Keratinocyte (primary cell): ENCODE measurements around the gene ABL2. TPM values are rescaled to one million over a fixed set of nuclear protein-coding genes. Genes with fewer than 3 reads are reported as not detected.
"Not testable (repeated sequence)": the region's sequence is repeated elsewhere in the genome, so short reads cannot be mapped to it uniquely, and the experiment has no call there.

Experiments
- DNase-seq: peaks from one replicate; pipeline ENCODE4 v3.0.0-alpha.2; 2011; ENCODE audit warnings: low read depth, missing footprints, low spot score
- FAIRE-seq: peaks from 2 replicates; lab custom pipeline; 2011; peaks lifted over from hg19 to GRCh38; lab: Jason Lieb, UNC
- H2AFZ ChIP-seq: 2 replicates; pipeline ENCODE4 v1.6.0; 2012; ENCODE audit warnings: low read length, control low read depth, inconsistent platforms; ENCODE audit not compliant: control insufficient read depth
- H3K27ac ChIP-seq: 2 replicates; pipeline ENCODE4 v1.5.1; 2011; ENCODE audit warnings: low read length; ENCODE audit not compliant: control insufficient read depth, insufficient read depth
- H3K27me3 ChIP-seq: 3 replicates; pipeline ENCODE4 v1.6.0; 2011; ENCODE audit warnings: low read length; ENCODE audit not compliant: control insufficient read depth, insufficient read depth; ENCODE audit errors: extremely low read depth
- H3K36me3 ChIP-seq, 2 experiments: 2 replicates in 1 of 2; 3 replicates in 1 of 2; pipeline ENCODE4 v1.5.1; 2011; ENCODE audit warnings: low read length in 2 of 2, mild to moderate bottlenecking in 1 of 2; ENCODE audit not compliant: control insufficient read depth in 2 of 2, insufficient read depth in 2 of 2; ENCODE audit errors: extremely low read depth in 1 of 2
- H3K4me1 ChIP-seq: 3 replicates; pipeline ENCODE4 v1.5.1; 2011; ENCODE audit warnings: low read length; ENCODE audit not compliant: control insufficient read depth, insufficient read depth; ENCODE audit errors: extremely low read depth
- H3K4me2 ChIP-seq: 3 replicates; pipeline ENCODE4 v1.6.0; 2011; ENCODE audit warnings: low read depth, low read length; ENCODE audit not compliant: control insufficient read depth, insufficient read depth; ENCODE audit errors: extremely low read depth
- H3K4me3 ChIP-seq, 3 experiments: fragments of 200-600 bp in 1 of 3; sonication (generic) in 1 of 3; 2 replicates in 2 of 3; 3 replicates in 1 of 3; pipeline ENCODE4 v1.5.1; 2011 to 2016; ENCODE audit warnings: low read length in 3 of 3, mild to moderate bottlenecking in 3 of 3, control low read depth in 2 of 3, inconsistent platforms in 1 of 3, low read depth in 1 of 3, mixed read lengths in 1 of 3, mixed run types in 1 of 3, moderate library complexity in 1 of 3; ENCODE audit not compliant: control insufficient read depth in 2 of 3, insufficient read depth in 2 of 3; ENCODE audit errors: extremely low read depth in 1 of 3
- H3K79me2 ChIP-seq: 2 replicates; pipeline ENCODE4 v1.6.0; 2012; ENCODE audit warnings: low read length; ENCODE audit not compliant: control insufficient read depth, insufficient read depth
- H3K9ac ChIP-seq: 3 replicates; pipeline ENCODE4 v1.6.0; 2011; ENCODE audit warnings: low read length; ENCODE audit not compliant: control insufficient read depth, insufficient read depth; ENCODE audit errors: extremely low read depth
- H3K9me1 ChIP-seq: 3 replicates; pipeline ENCODE4 v1.6.0; 2011; ENCODE audit warnings: low read length; ENCODE audit not compliant: control insufficient read depth, insufficient read depth; ENCODE audit errors: extremely low read depth
- H3K9me3 ChIP-seq: 2 replicates; pipeline ENCODE4 v1.5.1; 2012; ENCODE audit warnings: low read depth, low read length; ENCODE audit not compliant: control insufficient read depth
- H4K20me1 ChIP-seq: 3 replicates; pipeline ENCODE4 v1.6.0; 2011; ENCODE audit warnings: low read length; ENCODE audit not compliant: control insufficient read depth, insufficient read depth; ENCODE audit errors: extremely low read depth
- CTCF ChIP-seq, 3 experiments: IDR thresholded peaks in 1 of 3; conservative IDR thresholded peaks in 1 of 3; optimal IDR thresholded peaks in 1 of 3; 2 replicates in 2 of 3; 3 replicates in 1 of 3; pipeline versions ENCODE3 to v1.5.1; 2011; ENCODE audit warnings: low read length in 3 of 3, mild to moderate bottlenecking in 3 of 3, moderate library complexity in 2 of 3, control low read depth in 1 of 3, inconsistent platforms in 1 of 3; ENCODE audit not compliant: insufficient read depth in 2 of 3; ENCODE audit errors: extremely low read depth in 1 of 3
- EZH2 ChIP-seq: IDR thresholded peaks from one replicate; pipeline ENCODE4 v1.6.1; 2012; ENCODE audit warnings: inconsistent platforms, mild to moderate bottlenecking, low read length, moderate library complexity
- dilution Hi-C: fragments of 300-500 bp; cut with MboI; formaldehyde crosslinking; loops from one replicate; pipeline ENCODE4 v1.7.0; 2020; ENCODE audit warnings: low sequenced_read_pairs; ENCODE audit not compliant: extremely low pct_ligation_motif_present
- polyA plus RNA-seq, 5 experiments: library from polyadenylated mRNA; depleted of rRNA in 3 of 5; stranded (reverse) in 3 of 5; stranded (forward) in 1 of 5; unstranded in 1 of 5; fragments of >200 nt; gene quantifications; 1 replicate in 1 of 5; 2 replicates in 3 of 5; 3 replicates in 1 of 5; pipeline versions ENCODE4 v1.2.1 to v1.2.3, GENCODE V29; 2011 to 2012; ENCODE audit warnings: missing spikeins in 2 of 5, low read depth in 1 of 5, low replicate concordance in 1 of 5

Gene ABL2
- polyA plus RNA-seq, 1 donor (not counting 4 experiments of a cell fraction or from before 2014, with no cell fraction given), result 37.6 TPM

- Histone ChIP-seq H3K79me2 (peaks cover 66% of the 10 kb centered on the region), H3K27me3 (no peaks in the 10 kb centered on the region), H3K27ac (no peak overlapping the region), H4K20me1 (no peaks in the 10 kb centered on the region), H3K9ac (no peak overlapping the region), H3K36me3 (no peaks in the 10 kb centered on the region), H3K4me3 (no peak overlapping the region), H3K4me2 (no peak overlapping the region), H3K9me3 (no peaks in the 10 kb centered on the region), H2AFZ (no peak overlapping the region), H3K9me1 (no peaks in the 10 kb centered on the region), H3K4me1 (peaks cover 18% of the 10 kb centered on the region)
- TF ChIP-seq EZH2 (no peak), CTCF (optimal IDR thresholded peaks at IDR 0.05 in 1 of 3, IDR thresholded peaks at IDR 0.05 in 1 of 3, conservative IDR thresholded peaks at IDR 0.05 in 1 of 3; ENCODE audit: extremely low read depth in 1 of 3, insufficient read depth in 2 of 3, low read length in 3 of 3) (no peak)
- dilution Hi-C loops, result no loop called here
- no peak for DNase-seq
- no peak for FAIRE-seq
Measured at GRCh38 chr1:179226738-179227137, 2.7 kb downstream of the ABL2 start.

GRCh38 chr1:179224466-179224865, 5.0 kb downstream of the ABL2 start:
- H3K9me3 ChIP-seq, H3K4me3 ChIP-seq, H3K4me2 ChIP-seq, H4K20me1 ChIP-seq, H3K9me1 ChIP-seq, H2AFZ ChIP-seq, H3K4me1 ChIP-seq, H3K9ac ChIP-seq, dilution Hi-C loops, H3K36me3 ChIP-seq, DNase-seq, FAIRE-seq, H3K27ac ChIP-seq, H3K27me3 ChIP-seq: not testable (repeated sequence)
- peaks cover 77% of the 10 kb centered on the region for H3K79me2 ChIP-seq

GRCh38 chr1:179221121-179221520, 8.4 kb downstream of the ABL2 start:
- dilution Hi-C loops, H3K9me1 ChIP-seq, H3K4me3 ChIP-seq, DNase-seq, H3K36me3 ChIP-seq, H3K9ac ChIP-seq, FAIRE-seq, H2AFZ ChIP-seq, H4K20me1 ChIP-seq, H3K9me3 ChIP-seq, H3K27me3 ChIP-seq, H3K4me2 ChIP-seq, H3K27ac ChIP-seq, H3K4me1 ChIP-seq: not testable (repeated sequence)
- H3K79me2 ChIP-seq, result peaks cover 62% of the 10 kb centered on the region
